ENCODE results near the gene ABTB1.
A peak's percentile ranks its signal among the peaks of the same experiment; 100 is the strongest.

Gene ABTB1

GRCh38 chr3:127670761-127671522 lies 1.8 kb upstream of the ABTB1 start:
- Histone ChIP-seq H3K27me3 (ENCODE audit: insufficient read depth, low read length) (no peaks in the 10 kb centered on the region; the same call in 1 of the 2 replicates), H2AFZ (ENCODE audit: low read length) (no peak overlapping the region), H3K79me2 (ENCODE audit: insufficient read depth, low read length) (no peaks in the 10 kb centered on the region), H3K4me3 (ENCODE audit: low read depth, low read length, poor library complexity, severe bottlenecking) (peak overlapping the region; percentile 97), H3K27ac (ENCODE audit: low read depth, low read length, poor library complexity, severe bottlenecking) (no peak overlapping the region), H3K9ac (ENCODE audit: low read length) (no peak overlapping the region; the same call in 1 of the 2 replicates), H3K36me3 (ENCODE audit: insufficient read depth, low read length) (0 out of 2 replicates have a peak, but pooled peaks cover 3% of the 10 kb centered on the region), H3K9me2 (ENCODE audit: low read depth, low read length) (no peaks in the 10 kb centered on the region), H4K20me1 (ENCODE audit: insufficient read depth, low read length) (no peaks in the 10 kb centered on the region), H3K4me2 (ENCODE audit: low read length) (peak overlapping the region; percentile 79; the same call in 1 of the 2 replicates), H3K9me3 (ENCODE audit: low read length) (no peaks in the 10 kb centered on the region), H3F3A (ENCODE audit: insufficient read depth, low read length) (no peaks in the 10 kb centered on the region), H3K4me1 (ENCODE audit: insufficient read depth, low read length, severe bottlenecking) (peaks cover 17% of the 10 kb centered on the region)
- no peak for TF ChIP-seq EZH2 (IDR thresholded peaks at IDR 0.05; ENCODE audit: borderline replicate concordance, low read length)
- no peak for TF ChIP-seq CTCF (IDR thresholded peaks at IDR 0.05; ENCODE audit: low read length)

- TF ChIP-seq CTCF (IDR thresholded peaks at IDR 0.05; ENCODE audit: low read length): no peak; the same call in 1 of the 2 replicates
- TF ChIP-seq EZH2 (IDR thresholded peaks at IDR 0.05; ENCODE audit: borderline replicate concordance, low read length): no peak
Measured at GRCh38 chr3:127671523-127672428, 976 bp upstream of the ABTB1 start.

GRCh38 chr3:127673191-127674100 lies 694 bp downstream of the ABTB1 start:
- H3K79me2 ChIP-seq (ENCODE audit: insufficient read depth, low read length): no peaks in the 10 kb centered on the region
- H3K4me3 ChIP-seq (ENCODE audit: low read depth, low read length, poor library complexity, severe bottlenecking): peak overlapping the region; percentile 97
- H2AFZ ChIP-seq (ENCODE audit: low read length): peak overlapping the region; percentile 69; the same call in 1 of the 2 replicates
- H3K27ac ChIP-seq (ENCODE audit: low read depth, low read length, poor library complexity, severe bottlenecking): no peak overlapping the region
- no peaks in the 10 kb centered on the region for H3K9me3 ChIP-seq (ENCODE audit: low read length)
- peaks cover 17% of the 10 kb centered on the region for H3K4me1 ChIP-seq (ENCODE audit: insufficient read depth, low read length, severe bottlenecking)
- peak overlapping the region; percentile 77 for H3K9ac ChIP-seq (ENCODE audit: low read length)
- no peak for TF ChIP-seq CTCF (IDR thresholded peaks at IDR 0.05; ENCODE audit: low read length)
- no peak for TF ChIP-seq EZH2 (IDR thresholded peaks at IDR 0.05; ENCODE audit: borderline replicate concordance, low read length)
- no peaks in the 10 kb centered on the region for H4K20me1 ChIP-seq (ENCODE audit: insufficient read depth, low read length)
- H3K27me3 ChIP-seq (ENCODE audit: insufficient read depth, low read length): no peaks in the 10 kb centered on the region; the same call in 1 of the 2 replicates
- H3K36me3 ChIP-seq (ENCODE audit: insufficient read depth, low read length): no peaks in the 10 kb centered on the region
- no peaks in the 10 kb centered on the region for H3K9me2 ChIP-seq (ENCODE audit: low read depth, low read length)
- H3K4me2 ChIP-seq (ENCODE audit: low read length): peak overlapping the region; percentile 96
- H3F3A ChIP-seq (ENCODE audit: insufficient read depth, low read length): no peaks in the 10 kb centered on the region

More at GRCh38 chr3:127671523-127672428, 976 bp upstream of the ABTB1 start:
- Histone ChIP-seq H3K4me3 (ENCODE audit: low read depth, low read length, poor library complexity, severe bottlenecking) (peak overlapping the region; percentile 97), H3K9me3 (ENCODE audit: low read length) (no peaks in the 10 kb centered on the region), H3K9ac (ENCODE audit: low read length) (peak overlapping the region; percentile 82), H3K9me2 (ENCODE audit: low read depth, low read length) (no peaks in the 10 kb centered on the region), H3K36me3 (ENCODE audit: insufficient read depth, low read length) (no peaks in the 10 kb centered on the region), H3K27me3 (ENCODE audit: insufficient read depth, low read length) (no peaks in the 10 kb centered on the region; the same call in 1 of the 2 replicates), H3F3A (ENCODE audit: insufficient read depth, low read length) (no peaks in the 10 kb centered on the region), H3K4me1 (ENCODE audit: insufficient read depth, low read length, severe bottlenecking) (peaks cover 17% of the 10 kb centered on the region), H2AFZ (ENCODE audit: low read length) (no peak overlapping the region), H3K27ac (ENCODE audit: low read depth, low read length, poor library complexity, severe bottlenecking) (no peak overlapping the region), H4K20me1 (ENCODE audit: insufficient read depth, low read length) (no peaks in the 10 kb centered on the region), H3K4me2 (ENCODE audit: low read length) (peak overlapping the region; percentile 79), H3K79me2 (ENCODE audit: insufficient read depth, low read length) (no peaks in the 10 kb centered on the region)
